ENCODE measurements around the gene MTCL1.
"Not testable (repeated sequence)": the region's sequence is repeated elsewhere in the genome, so short reads cannot be mapped to it uniquely, and the experiment has no call there.

The MTCL1 gene

GRCh38 chr18:8745355-8746014 is 40.1 kb downstream of the MTCL1 start:
- no peak for DNase-seq

- DNase-seq = no peak
Observed at GRCh38 chr18:8747440-8747937, 42.1 kb downstream of the MTCL1 start.

- DNase-seq = no peak
Observed at GRCh38 chr18:8749492-8749891, 44.1 kb downstream of the MTCL1 start.

- DNase-seq = no peak
Observed at GRCh38 chr18:8750954-8751415, 45.6 kb downstream of the MTCL1 start.

DNA sequence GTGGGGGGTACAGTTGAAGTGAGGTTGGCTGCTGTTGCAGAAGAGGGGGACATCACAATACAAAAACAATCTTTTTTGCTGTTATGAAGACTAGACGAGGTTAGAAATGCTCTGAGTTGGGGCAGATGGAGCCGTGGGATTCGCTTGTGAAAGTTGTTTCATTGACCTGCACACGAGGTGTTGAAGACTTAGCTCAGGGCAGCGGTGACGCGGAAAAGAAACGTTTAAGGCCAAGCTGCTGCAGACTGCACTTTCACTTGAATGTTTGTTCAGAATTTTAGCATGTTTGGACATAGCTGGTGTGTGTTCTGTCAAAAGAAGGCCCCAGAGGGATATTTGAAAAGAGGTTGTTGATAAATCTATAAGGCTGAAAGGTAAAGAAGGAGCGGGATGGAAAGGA is 46.3 kb downstream of the MTCL1 start:
- no peak for DNase-seq

GRCh38 chr18:8752329-8752728 is 47.0 kb downstream of the MTCL1 start:
- no peak for DNase-seq

DNA sequence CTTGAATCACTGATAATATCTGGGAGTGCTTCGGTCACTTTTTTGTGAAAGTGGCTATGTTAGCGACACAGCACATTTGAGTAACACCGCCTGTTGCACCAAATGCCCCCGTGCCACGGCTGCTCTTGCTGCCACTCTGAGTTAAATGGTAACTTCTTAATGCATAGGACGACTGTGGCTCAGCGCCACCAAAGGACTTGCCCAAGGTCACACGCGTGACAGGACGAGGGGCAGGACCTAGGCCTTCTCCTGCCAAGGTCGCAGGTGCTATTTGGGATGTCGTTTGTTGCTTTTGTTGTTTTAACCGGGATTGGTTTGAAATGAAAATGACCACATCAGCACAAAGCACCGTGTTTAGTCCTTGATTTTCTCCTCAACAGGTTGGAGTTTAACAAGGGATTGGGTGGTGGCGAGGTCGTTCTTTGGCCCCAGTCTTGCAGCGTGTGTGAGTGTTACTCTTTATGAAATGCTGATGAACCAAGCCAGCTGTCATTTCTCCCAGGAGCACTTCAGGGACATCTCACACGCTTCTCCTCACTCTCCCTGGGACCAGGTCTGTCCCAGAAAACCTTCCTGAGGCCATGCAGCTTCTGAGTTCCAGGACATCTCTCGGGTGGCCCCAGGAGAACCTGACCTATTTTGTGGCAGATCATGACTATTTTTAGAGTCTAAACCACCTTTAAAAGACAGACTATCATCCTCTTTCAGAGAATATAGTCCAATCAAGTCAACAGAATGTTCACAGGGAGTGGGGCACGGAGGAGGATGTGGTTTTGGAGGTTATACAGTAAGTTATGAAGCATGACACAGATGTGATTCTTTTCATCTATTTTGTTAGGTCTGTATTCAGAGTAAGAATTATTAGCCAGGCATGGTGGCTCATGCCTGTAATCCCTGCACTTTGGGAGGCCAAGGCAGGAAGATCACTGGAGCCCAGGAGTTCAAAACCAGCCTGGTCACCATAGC is 49.9 kb downstream of the MTCL1 start:
- DNase-seq = no peak

DNA sequence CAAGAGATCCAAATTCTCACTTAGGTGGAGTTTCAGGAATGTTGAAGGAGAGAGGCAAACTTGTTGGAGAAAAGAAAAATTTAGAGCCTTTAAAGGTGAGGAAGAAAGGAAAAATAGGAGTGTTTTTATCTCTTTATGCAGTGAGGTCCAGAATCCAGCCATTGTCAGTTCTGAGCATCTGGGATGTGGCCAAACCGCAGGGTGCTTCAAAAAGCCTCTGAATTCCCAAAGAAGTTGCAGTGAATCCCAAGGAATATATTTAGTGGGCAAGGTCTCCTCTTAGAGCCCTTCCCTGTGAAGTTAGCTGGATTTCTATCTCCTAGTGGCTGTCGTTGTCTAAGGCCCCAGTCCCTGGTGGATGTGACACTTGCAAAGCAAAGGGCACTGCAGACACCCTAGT is 51.2 kb downstream of the MTCL1 start:
- DNase-seq = no peak

DNA sequence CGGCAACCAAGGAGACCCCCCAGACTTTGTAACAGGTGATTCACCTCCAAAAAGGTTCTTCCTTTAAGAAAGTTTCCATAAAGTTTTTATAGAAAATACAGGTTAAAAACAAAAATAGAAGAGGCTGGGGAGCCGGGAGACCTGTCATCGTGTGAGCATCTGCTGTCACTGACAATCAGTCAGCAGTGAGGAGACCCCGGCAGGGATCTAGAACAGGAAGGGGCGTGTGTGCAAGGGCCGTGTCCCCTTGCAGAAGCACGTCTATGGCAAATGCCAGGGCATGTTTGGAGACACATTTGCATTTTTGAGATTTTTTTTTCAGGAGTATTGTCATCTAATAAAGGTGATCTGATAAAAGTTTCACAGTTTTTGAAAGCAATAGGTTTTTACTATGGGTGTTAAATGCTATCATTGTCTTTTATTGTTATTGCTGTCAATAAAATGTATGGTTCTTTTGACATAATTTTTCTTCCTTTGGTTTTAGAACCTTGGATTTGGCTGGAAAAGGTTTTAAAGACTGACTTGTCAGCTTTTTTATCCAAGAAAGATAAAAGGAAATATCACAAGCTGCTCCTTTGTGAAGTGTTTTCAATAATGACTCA is 52.1 kb downstream of the MTCL1 start:
- DNase-seq = no peak

- DNase-seq = no peak
Observed at GRCh38 chr18:8758466-8758865, 53.1 kb downstream of the MTCL1 start.

- no peak for DNase-seq
Observed at GRCh38 chr18:8760984-8761383, 55.6 kb downstream of the MTCL1 start.

GRCh38 chr18:8761535-8761934 is 56.2 kb downstream of the MTCL1 start:
- DNase-seq = not testable (repeated sequence)

- DNase-seq = no peak
Observed at GRCh38 chr18:8762968-8763367, 57.6 kb downstream of the MTCL1 start.

DNA sequence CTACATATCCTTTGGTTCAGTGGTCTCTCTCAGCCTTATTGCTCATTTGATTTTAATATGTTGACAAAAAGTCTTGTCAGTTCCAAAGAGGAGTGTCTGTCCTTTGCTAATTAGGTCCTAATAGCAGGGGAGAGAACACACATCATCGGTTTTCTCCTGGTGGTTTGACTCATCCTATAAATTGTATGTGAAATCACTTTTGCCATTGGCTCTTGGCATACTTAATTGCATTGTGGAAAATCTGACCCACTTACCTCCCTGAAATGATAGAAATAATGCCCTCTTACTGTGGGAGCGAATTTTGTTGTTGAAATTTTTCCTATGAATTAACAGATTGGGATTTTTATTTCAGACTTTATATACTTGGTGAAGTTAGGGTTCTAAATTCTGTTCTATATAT is 58.3 kb downstream of the MTCL1 start:
- no peak for DNase-seq

- no peak for DNase-seq
Observed at GRCh38 chr18:8765783-8766463, 60.6 kb downstream of the MTCL1 start.

- DNase-seq = no peak
Observed at GRCh38 chr18:8766559-8767293, 61.4 kb downstream of the MTCL1 start.

DNA sequence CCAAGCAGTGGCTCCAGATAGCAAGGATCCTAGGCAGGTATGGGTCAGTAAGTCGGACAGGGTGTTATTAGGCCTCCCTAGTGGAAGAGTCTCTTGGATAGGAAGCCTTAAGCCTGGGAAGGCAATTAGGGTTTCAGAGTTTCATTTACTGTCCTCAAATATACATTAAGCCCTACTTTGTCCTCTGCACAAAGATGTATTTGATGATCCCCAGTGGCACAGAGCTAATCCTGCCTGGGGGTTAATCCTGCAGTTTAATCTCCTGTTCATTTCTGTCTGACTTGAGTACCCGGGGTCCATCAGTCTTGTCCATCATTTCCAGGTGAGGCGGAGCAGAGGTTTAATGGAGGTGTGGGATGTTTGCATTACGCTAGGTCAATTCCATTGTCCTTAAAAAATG is 62.0 kb downstream of the MTCL1 start:
- DNase-seq = no peak

GRCh38 chr18:8769509-8770095 is 64.2 kb downstream of the MTCL1 start:
- DNase-seq = no peak

- DNase-seq = no peak
Observed at GRCh38 chr18:8770657-8771056, 65.3 kb downstream of the MTCL1 start.

DNA sequence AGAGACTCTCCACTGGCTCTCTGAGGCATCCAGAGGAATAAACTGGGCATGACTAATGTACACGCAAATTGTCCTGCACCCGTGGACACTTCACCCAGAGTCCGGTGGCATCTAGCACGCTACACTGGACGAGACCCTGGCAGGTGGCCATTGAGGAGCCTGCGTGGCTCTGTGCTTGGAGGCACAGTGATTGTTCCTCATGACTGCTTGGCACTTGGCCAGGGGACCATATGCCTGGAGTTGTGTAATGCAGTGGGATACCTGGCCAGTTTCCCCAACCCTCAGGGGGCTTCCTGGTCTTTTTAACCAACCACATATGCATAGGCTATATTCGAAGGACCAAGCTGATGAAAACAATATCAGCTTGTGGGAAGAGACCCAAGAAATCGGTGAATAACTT is 66.6 kb downstream of the MTCL1 start:
- peak; percentile 76 for DNase-seq

- no peak for DNase-seq
Observed at GRCh38 chr18:8773980-8774379, 68.6 kb downstream of the MTCL1 start.

Data from NCI-H345 (cell line).